Cerebellar nuclear complex (tissue), 1 donor: ENCODE data around the gene BRAF.
A peak's percentile ranks its signal among the peaks of the same experiment; 100 is the strongest.
"Not testable (repeated sequence)": the region's sequence is repeated elsewhere in the genome, so short reads cannot be mapped to it uniquely, and the experiment has no call there.

Experiments
- DNase-seq, 2 experiments: peaks; one replicate each; lab custom pipeline; 2025; lab: John Stamatoyannopoulos, UW

The BRAF gene

DNA sequence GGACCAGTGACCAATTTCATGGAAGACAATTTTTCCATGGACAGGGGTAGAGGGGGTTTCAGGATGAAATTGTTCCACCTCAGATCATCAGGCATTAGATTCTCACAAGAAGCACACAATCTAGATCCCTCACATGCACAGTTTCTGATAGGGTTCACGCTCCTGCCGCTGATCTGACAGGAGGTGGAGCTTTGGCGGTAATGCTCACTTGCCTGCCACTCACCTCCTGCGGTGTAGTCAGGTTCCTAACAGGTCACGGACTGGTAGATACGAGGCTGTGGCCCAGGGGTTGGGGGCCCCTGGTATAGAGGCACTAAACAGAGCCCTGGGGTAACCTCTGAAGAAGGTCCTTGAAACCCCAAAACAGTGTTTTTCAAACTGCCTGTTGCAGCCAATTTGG is 6.5 kb downstream of the BRAF start:
- no peak for DNase-seq

DNA sequence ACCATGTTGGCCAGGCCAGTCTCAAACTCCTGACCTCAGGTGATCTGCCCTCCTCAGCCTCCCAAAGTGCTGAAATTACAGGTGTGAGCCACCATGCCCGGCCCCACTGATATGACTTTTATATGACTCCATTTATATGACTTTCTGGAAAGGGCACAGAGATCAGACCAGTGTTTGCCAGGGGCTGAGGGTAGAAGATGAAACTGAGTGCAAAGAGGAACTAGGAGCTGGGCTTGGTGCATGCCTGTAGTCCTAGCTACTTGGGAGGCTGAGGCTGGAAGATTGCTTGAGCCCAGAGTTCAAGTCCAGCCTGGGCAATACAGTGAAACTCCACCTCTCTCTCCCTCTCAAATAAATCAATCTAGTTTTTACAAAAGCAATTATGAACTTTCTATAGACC is 7.5 kb downstream of the BRAF start:
- no peak for DNase-seq

DNA sequence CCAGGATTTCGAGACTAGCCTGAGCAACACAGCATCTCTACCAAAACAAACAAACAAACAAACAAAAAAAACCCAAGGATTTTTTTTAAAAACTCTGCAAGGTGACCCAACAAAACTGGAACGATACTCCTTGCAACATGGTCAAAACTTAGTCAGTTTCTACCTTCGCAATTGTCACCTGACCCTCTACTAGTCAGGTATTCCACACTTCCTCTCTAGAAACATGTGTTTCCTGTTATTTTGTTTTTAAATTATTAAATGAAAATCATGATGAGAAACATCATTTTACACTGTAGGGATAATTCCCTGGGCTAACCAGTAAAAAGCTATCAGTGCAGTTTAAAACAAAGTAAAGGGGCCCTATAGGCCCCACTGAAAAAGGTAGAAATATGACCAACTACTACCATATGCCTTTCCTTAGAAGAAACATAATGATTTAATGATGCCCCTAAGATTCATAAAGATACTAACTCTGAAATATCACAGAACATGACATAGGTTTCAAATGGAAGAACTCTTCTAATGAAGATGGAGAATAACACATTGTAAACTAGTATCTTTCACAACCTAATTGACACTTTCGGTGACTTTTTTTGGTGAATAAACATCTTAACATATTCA is 8.7 kb downstream of the BRAF start:
- no peak for DNase-seq

DNA sequence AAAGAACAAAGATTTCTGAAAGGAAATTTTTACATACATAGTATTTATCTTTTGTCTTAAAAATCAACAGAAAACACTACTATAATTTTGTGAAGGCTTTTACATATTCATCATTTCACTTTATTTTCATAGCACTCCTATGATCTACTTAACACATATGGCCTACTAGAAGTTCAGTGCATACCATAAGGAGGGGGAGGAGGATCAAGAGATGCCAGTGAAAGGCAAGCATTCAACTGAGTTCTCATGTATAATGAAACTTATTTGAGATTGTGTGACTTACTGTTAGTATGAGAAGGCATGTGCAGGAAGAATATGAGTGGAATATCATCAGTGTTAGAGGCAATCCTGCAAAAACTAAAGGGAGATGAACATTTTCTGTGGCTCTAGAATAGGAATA is 10.6 kb downstream of the BRAF start:
- DNase-seq, result no peak

DNA sequence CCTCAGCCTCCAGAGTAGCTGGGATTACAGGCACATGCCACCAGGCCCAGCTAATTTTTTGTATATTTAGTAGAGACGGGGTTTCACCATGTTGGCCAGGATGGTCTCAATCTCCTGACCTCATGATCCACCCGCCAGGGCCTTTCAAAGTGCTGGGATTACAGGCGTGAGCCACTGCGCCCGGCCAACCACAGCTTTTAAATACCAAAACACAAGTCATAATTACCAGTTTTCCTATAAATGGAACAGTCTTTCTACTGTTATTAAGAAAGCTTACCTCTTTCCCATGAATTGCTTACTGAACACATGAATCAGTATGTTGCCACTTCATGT is 11.2 kb downstream of the BRAF start:
- not testable (repeated sequence) for DNase-seq

DNA sequence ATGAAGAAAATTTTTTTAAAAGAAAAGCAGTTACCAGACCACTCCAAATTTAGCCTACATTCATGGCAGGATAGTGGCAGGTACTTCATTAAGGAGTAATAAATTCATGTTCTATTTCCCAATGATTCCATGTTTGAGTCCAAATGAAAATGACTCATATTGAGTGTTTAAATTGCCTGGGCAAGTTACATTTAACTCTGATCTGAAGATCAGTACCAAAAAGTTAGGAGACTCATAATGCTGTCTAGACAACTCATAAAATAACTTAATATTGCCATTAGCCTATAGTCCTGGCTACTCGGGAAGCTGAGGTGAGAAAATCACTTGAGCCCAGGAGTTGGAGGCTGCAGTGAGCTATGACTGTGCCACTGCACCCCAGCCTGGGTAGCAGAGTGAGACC is 13.0 kb downstream of the BRAF start:
- no peak for DNase-seq

DNA sequence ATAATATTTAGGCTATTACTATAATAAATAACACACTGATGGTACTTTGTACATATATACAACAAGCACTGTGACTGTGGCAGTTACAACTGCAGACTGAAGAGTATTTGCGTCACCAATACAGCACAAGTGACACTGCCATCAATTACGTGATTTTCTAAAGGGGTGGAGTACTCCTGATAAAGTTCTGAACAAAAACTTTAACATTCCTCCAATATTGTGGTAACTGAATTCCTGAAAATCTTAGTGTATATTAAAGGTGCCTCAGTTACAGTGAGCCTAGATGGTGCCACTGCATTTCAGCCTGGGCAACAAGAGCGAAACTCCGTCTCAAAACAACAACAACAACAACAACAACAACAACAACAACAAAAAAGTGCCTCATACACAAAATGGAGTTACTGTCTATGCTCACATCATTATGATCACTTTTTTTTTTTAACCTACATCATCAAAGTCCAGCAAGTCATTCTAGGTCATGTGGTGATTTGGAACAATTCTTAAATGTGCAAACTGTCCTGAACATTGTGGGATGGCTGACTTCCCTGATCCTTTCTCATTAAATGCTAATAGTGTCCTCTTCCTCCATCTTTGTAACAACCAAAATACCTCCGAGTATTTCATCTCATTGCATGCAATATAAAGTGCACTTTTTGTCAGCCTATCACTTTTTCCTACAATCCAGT is 15.1 kb downstream of the BRAF start:
- no peak for DNase-seq

DNA sequence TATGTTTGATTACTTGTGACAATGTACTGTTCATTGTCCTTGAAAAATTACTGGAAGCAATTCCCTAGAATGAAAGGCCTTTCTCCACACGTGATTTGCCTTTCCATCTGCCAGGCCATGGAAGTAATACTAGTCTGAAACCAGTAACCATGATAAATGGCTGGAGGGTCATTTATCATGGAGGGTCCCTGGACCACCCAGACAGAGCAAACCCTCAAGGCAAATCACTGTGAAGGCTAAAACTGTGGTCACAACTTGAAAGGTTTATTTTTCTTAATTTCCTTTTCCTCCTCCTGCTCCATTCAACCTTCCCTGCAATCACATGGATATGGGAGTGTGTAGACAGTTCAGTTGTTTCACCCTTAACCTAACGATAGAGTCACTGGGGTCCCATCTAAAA is 16.4 kb downstream of the BRAF start:
- no peak for DNase-seq

DNA sequence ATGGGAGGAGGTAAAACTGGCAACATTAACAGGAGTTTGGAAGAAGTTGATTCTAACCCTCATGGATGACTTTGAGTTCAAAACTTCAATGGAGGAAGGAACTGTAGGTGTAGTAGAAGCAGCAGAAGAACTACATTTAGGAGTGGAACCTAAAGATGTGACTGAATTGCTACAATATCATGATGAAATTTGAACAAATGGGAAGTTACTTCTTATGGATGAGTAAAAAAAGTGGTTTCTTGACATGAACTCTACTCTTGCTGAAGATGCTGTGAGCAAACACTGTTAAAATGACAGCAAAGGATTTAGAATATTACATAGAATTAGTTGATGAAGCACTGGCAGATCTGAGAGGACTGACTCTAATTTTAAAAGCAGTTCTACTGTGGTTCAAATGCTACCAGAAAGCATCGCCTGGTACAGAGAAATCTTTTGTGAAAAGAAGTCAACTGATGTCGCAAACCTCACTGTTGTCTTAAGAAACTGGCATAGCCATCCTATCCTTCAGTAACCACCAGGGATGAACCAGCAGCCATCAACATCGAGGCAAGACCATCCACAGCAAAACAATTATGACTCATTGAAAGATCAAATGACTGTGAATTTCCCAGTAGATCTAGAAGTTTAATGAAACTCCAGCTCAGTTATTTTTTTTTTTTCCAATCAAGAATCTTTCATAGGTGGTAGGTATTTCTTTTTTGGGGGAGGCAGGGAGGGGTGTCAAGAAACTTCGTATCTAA is 20.8 kb downstream of the BRAF start:
- no peak for DNase-seq

DNA sequence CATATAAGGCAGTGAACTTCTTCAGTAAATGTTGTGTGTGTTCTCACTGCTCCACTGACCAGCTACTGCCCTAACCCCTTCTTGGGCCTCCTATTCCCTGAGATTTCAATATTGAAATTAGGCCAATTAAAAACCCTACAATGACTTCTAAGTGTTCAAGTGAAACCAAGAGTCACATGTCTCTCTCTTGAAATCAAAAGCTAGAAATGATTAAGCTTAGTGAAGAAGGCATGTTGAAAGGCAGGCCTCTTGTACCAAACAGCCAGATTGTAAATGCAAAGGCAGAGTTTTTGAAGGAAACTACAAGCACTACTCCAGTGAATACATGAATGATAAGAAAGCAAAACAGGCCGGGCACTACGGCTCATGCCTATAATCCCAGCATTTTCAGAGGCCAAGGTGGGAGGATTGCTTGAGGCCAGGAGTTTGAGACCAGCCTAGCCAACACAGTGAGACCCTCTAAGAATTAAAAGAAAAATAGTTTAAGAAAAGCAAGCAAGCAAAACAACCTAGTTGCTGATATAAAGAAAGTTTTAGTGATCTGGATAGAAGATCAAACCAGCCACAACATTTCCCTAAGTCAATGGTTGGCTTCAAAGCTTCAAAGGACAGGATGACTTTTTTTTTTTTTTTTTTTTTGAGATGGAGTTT is 22.3 kb downstream of the BRAF start:
- no peak for DNase-seq

DNA sequence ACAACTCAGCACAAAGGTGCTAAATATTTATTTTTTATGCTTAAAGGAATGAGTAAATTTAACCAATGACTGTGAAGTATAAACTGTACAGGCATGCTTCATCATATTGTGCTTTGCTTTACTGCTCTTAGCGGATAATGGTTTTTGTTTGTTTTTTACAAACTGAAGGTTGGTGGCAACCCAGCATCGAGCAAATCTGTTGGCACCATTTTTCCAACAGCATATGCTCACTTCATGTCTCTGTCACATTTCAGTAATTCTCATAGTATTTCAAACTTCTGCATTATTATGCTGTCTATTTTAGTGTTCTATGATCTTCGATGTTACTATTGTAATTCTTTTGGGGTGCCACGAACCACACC is 22.8 kb downstream of the BRAF start:
- no peak for DNase-seq

DNA sequence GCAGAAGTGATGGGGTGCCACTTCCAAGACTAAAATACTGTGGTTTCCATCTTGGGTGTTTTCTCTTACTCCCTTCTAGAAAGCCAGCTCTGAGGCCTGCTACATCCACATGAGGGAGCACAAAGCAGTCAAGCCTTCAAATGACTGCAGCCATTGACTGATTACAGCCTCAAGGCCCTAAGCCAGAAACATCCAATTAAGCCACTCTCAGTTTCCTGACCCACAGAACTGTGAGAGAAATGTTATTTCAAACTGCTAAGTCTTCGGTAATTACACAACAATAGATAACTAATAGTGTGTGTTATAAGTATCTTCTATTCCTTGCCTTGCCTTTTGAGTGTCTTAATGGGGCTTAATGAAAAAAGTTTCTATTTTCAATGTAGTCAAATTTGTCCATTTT is 24.8 kb downstream of the BRAF start:
- DNase-seq, result no peak

DNA sequence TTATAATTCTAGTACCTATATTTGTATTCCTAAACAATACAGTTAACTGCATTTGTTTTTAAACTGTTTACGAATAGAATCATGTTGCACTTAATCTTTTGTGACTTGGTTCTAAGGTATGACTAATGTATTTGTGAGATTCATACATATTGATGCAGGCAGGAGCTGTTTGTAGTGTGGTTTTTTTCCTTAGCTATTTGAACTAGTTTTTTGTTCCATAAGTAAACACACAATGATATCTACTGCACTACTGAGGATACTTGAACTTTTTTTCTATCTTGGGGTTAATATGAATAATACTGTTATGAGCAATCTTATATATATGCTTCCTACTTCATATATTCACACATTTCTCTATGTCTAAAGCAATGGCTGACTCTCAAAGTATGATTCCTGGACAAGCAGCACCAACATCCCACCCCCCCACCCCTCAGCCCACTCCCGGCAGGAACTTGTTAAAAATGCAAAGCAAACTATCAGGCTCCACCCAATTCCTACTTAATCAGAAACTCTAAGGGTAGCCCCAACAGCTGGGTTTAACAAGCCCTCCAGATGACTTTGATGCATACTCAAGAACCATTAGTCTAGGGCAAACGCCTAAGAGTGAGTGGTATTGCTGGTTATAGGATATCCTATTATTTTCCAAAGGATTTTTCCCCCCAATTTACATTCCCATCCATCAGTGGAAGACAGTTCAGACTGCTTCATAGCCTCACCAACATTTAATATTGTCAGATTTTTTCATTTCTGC is 25.8 kb downstream of the BRAF start:
- DNase-seq, result no peak

DNA sequence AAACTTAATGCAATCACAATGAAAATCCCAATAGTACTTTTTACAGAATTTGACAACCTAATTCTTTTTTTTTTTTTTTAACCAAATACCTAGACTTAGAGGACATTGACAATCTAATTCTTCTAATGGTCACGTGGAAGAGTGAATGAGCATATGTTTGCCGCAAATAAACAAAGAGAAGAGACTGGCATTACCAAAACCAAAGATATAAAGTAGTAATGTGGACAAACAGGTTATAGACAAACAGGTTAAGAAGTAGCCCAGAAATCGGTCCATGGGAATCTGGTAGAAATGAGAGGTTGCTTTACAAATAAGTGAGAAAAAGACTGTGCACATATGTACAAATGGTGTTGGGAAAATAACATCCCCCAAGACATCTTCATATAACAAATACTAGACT is 27.7 kb downstream of the BRAF start:
- no peak for DNase-seq

DNA sequence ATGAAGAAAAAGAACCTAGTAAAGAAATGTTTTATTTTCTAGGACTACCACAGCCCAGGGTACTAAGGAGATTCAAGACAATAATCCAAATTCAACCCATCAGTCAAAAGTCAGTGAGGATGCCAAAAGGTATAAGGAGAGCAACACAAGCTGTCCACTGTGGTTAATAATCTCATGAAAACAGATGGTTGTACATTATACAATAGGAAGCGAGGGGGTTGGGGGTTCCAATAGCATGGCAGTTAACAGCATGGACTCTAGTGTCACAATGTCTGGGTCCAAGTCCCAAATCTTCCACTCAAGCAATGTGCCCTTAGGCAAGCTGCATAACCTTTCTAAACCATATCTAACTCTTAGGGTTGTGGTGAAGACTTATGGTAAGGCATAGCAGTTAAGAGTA is 35.1 kb downstream of the BRAF start:
- peak in 1 of 2 experiments; percentile 4 for DNase-seq

DNA sequence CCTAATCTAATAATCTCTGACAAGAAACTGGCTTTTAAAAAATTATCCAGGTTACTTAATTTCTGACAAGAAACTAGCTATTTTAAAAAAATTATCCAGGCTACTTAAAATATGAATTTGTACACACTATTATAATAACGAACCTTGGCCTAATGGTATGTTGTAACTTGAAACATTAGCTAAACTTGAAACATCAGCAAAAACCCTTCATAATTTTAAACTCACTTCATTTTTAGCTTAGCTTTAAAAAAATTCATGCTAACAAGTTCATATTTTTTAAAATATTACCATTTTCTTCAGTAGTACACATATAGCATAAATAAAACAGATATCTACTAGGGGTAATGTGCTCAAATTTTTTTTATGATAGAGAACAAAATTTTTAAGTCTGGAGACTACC is 35.6 kb downstream of the BRAF start:
- no peak for DNase-seq

DNA sequence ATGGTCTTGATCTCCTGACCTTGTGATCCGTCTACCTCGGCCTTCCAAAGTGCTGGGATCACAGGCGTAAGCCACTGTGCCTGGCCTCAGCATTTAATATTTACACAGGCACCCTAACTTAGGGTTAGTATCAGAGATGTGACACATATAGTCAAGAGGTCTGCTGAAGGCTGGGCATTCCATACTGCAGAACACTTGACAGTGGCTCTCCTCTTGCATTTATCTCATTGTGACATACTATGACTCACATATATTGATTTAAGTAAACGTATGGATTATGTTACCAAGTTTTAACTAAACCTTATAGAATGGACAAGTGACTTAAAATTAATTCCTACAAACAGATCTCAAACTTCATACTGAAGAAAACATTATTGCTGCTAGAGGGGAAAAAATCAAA is 36.6 kb downstream of the BRAF start:
- DNase-seq, result no peak

DNA sequence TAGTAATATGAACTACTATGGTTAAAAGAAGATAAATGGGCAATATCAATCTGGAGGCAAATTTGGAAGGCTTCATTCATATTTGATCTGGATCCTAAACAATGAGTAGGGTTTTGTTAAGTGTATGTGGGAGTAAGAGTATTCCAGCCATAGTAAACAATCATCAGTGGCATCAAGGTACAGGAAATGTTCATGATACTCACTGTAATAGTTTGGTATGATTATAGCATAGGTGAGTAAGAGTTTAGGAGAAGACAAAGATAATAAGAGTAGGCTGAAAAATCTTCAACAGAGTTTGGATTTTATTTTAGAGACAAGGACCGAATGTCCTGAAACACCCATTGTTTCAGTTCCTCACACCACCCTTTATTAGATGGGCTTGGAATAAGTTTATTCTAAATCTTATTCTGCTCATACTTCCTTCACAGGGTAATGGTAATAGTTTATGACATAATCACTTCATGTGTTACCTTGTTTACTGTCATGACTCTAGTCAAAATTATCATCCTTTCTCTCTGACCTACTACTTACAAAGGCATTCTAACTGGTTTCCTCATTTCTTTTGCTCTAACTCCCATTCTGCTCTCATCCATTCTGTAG is 38.9 kb downstream of the BRAF start:
- DNase-seq, result no peak

DNA sequence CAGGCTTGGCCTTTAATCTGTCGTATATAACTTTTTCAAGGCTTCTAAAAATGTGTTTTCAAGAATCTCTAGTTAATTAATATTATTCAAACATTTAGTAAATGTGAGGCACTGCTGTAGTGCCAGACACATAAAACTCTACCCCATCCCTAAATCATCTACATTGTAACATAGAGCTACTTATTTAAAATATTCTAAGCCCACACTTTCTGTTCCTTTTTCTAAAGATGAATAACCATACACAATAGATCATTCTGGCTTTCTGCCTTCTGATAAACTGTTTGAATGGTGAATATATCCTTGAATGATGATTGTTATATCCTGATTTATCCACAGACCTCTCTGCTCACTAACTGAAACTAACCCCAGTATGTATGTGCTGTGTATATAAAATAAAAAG is 41.4 kb downstream of the BRAF start:
- no peak for DNase-seq

DNA sequence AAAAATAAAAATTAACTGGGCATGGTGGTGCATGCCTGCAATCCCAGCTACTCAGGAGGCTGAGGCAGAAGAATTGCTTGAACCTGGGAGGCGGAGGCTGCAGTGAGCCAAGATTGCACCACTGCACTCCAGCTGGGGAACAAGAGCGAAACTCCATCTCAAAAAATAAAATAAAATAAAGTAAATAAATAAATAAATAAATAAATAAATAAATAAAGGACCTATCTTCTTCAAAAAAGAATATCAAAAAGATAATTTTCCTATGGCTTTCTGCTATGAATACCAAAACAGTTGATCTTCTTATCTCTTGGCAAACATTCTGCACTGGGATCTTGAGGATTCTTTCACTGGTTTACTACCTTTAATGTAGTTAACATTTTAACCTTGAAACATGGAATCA is 41.9 kb downstream of the BRAF start:
- not testable (repeated sequence) for DNase-seq

DNA sequence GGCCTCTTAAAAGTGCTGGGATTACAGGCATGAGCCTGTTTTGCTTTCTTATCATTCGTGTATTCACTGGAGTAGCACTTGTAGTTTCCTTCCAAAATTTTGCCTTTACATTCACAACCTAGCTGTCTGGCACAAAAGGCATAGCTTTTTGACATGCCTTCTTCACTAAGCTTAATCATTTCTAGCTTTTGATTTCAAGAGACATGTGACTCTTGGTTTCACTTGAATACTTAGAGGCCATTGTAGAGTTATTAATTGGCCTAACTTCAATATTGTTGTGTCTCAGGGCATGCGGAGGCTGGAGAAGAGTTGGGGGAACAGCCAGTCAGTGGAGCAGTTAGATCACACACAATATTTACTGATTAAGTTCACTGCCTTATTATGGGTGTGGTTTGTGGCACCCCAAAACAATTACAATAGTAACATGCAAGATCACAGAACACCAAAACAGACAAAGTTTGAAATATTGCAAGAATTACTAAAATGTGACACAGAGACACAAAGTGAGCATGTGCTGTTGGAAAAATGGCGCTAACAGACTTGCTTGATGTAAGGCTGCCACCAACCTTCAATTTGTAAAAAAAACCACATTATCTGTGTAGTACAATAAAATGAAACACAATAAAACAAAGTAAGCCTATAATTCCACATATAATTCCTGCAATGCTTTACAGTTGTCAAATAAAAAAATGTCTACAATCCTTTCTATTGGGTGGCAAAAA is 43.1 kb downstream of the BRAF start:
- no peak for DNase-seq

DNA sequence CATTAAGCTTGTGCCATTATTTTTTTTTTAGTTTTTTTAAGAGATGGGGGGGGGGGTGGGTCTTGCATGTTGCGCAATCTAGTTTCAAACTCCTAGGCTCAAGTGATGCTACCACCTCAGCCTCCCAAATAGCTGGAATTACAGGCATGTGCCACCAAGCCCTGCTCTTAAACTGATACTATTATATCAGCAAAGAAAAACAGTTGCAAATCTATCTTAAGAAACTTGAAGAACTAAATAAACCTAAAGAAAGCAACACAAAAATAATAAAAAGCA is 47.5 kb downstream of the BRAF start:
- DNase-seq, result no peak
